ENCODE measurements around the gene SSH3.
A peak's percentile ranks its signal among the peaks of the same experiment; 100 is the strongest.
"Not testable (repeated sequence)": the region's sequence is repeated elsewhere in the genome, so short reads cannot be mapped to it uniquely, and the experiment has no call there.

SSH3 gene

DNA sequence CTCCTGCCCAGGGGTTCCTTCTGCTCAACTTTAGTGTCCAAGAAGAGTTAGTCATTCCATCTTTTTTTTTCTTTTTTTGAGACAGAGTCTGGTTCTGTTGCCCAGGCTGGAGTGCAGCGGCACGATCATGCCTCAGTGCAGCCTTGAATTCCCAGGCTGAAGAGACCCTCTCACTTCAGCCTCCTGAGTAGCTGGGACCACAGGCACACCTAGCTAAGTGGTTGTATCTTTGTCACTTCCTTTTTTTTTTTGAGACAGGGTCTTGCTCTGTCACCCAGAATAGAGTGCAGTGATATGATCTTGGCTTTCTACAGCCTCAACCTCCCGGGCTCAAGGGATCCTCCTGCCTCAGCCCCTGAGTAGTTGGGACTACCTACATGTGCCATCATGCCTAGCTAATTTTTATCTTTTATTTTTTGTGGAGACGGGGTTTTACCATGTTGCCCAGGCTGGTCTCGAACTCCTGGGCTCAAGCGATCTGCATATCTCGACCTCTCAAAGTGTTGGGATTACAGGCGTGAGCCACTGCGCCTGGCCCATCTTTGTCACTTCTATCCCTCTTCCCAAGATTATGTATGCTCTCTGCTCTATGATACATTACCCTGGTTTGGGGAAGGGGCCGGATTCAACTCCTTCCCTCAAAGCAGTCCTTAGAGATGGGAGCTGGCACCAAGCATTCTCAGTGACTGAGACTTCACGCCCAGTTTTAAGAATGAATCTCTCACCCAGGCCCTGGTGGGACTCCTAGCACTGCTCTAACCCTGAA lies 10.0 kb downstream of the SSH3 start:
- no peak for DNase-seq

DNA sequence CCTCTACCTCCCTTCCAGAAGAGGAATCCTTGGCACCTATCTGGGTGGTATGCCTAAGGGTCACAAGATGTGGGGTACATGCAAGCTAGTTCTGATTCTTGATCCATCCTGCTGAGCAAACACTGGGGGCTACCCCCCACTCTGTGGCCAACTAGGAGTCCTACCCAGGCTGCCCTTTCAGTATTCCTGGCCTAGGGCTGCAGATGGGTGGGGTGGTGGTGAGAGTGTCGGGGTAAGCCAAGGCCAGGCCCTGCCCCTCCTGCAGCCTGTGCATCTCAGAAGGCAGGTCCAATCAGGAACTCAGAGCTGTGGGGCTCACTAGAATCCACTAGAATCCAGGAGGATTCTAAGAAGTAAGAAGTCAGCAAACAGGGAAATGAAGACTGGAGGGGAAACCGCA lies 10.9 kb downstream of the SSH3 start:
- DNase-seq: no peak

DNA sequence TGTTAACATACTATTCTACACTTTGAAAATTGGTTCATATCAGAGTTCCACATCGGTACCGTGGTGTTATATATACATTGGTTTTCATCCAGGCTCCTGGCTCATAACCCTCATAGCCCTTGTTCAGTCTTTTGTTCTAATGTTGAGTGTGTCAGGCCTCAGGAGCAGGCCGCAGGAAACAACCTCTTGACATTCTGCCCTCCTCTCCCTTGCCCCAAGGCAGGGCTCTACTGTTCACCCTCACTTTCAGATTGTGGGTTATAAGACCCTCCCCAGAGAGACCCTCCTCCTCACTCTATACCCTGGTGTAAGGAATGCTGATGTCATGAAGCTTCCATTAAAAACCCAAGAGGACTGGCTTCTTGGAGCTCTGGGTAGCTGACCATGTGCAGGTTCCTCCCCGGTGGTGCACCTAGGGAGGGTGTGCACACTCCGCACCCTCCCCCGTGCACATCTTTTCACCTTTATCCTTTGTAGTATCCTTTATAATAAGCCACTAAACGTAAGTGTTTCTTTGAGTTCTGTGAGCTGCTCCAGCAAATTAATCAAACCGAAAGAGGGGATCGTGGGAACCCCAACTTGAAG lies 12.1 kb downstream of the SSH3 start:
- DNase-seq: no peak

DNA sequence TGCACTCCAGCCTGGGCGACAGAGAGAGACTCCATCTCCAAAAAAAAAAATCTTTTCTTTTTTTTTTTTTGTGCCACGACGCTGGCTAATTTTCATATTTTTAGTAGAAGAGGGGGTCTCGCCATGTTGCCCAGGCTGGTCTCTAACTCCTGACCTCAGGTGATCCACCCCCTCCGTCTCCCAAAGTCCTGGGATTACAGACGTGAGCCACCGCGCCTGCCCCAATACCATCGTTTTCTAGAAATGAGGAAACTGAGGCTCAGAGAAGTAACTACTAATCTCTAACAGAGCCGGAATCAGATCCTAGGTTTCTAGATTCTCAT lies 13.5 kb downstream of the SSH3 start:
- no peak for DNase-seq

DNA sequence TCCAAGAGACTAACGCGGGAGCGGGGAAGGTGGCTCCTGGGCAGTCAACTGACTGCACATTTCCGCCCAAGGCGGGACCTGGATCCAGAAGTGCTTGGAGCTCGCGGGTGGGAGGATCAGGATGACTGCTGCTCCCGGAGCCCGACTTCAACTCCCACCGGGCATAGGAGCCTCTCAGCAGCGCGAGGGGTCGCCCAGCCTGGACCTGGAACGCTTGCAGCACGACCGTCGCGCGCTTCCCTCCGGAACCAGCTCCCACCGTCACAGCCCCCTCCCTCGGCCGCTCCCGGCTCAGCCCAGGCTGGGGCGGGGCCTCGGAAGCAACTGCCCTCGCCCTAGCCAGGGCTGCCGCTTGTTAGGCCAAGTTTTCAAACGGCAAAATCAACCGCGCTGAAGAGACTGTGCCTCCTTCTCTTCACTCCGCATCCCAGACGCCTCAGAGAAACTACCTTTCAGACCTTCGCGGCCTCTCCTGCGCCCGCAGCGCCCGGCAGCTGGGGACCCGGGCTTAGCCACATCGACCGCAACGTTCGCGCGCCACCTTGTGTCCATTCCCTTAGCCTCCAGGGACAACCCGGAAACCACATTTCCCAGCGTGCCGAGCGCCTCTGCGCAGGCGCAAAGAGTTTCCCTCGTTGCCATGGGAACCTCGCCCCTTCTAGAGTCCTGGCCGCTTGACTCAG lies 14.0 kb downstream of the SSH3 start:
- DNase-seq: peak; percentile 99

DNA sequence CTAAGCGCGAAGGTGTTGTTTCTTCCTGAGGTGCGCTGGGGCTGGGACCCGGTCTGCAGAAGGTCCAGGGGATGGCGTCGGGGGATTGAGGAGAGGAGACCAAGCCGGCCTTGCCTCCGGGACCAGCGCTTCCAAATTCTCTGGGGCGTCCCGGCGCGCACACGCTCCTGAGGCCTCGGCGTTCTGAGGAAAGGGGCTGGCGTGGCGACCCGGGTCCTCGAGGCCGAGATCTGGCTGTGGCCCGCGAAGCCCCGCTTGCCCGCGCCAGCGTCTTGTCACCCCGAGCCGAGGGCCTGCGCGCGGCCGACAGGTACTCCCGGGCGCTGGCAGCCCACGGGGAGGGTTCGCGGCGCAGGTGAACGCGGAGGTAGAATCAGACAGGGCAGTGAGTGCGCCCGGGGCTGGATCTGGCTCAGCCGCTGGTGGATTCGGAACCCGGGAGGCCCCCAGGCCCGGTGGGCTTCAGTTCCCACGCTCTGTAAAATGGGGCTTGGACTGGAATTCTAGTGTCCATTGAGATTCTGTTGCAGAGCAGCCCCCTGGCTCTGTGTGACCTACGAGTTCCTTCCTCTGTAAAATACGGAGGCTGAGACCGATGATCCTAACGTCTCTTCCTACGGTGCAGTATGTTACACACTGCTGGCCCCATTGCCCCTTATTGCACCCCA lies 14.7 kb downstream of the SSH3 start:
- DNase-seq: no peak

DNA sequence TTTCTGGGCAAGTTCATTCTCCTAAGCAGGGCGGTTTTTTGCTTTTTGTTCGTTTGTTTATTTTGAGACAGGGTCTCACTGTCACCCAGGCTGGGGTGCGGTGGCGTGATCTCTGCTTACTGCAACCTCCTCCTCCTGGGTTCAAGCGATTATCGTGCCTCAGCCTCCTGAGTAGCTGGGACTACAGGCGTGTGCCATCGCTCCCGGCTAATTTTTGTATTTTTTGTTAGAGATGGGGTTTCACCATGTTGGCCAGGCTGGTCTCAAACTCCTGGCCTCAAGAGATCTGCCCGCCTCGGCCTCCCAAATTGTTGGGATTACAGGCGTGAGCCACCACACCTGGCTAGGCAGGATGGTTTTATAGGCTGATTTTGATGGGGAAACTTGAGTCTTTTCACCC lies 15.5 kb downstream of the SSH3 start:
- not testable (repeated sequence) for DNase-seq

DNA sequence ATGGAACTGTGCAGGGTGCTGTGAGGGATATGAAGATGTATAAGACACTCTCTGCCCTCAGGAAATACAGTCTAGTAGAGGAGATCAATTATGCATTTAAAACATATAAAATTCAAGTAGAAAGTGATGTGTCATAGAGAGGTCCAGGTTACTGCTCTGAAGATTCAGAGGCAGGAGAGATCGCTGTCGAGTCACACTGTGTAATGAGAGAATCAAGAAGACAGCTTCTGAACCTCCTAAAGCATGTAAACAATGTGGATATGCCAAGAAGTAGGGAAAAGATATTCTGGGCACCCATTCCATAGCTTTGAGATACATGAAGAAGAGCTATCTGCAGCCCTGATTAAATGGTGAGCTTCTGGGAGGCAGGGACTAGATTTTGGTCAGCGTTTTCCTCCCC lies 16.7 kb downstream of the SSH3 start:
- no peak for DNase-seq

DNA sequence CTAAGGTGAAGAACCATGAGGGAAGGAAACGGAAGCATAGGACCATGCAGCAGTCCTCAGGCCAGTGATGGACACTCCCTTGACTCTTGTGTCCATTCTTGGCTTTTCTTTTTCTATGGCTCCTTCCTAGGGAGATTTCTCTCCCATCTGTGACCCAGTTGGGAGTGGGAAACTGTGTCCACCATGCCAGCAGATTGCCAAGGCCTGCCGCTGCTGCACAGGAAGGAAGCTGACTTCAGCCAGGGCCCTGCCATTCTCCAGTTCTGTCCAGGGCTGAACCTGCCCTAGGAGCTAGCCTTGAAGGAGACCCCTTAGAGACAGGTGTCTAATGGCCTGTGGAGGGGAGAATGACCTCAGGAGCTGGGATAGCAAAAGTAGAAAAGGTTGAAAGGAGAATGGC lies 17.4 kb downstream of the SSH3 start:
- DNase-seq: no peak

DNA sequence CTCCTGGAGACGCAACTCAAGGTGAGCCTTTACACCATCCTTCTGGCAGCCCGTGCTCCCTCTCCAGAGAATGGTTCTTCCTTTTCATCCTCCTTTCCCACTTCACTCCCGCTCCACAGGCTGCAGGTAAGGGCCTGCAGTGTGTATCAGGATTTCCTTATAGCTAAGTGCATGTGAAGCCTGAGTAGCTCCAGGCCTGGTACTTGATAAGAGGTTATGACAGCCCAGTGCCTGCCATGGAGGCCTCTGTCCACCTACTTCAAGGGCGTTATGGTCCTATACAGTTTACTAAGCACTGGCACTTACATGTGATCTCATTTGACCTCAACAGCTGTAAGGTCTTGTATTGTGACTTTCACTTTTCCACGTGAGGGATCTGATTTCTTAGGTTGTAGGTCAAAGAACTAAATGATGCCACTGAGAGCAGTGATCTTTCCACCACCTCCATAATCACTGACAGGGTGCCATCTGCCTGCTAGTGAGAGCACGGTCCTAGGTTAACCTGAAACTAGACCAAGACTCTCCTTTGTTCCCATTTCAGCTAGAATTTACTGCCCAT lies 18.1 kb downstream of the SSH3 start:
- DNase-seq: no peak

DNA sequence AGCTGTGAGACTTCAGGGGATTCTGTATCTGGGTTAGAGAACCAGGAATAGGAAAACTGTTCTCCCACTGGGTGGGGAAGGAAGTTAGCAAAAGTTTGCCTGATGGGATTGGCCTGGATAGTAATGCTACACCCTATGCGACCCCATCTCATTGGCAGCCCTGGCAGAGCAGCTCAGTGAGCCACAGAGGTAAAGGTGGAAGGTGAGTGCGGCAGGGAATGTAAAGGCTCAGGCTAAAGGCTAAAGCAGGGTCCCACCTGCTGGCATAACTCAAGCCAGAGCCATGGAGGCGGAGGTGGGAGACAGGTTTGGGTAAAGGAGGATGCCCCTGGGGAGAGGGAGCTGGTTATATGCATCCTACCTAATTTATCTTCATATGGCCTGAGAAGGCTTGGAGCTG lies 18.7 kb downstream of the SSH3 start:
- DNase-seq: no peak

DNA sequence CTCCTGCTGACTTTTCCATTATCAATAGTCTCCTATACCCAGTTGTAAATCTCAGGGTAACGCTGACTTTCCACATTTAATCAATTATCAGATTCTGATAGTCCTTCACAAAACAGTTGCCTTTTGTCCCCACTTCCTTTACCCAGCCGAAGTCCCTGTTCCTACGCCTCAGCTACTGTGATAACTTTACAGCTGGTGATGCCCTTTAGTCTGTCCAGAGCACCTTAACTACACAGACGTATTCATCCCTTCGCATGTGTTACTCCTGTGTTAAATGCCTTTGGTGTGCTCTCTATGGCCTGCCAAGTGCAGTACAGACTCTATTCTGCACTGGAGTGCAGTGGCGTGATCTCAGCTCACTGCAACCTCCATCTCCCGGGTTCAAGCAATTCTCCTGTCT lies 20.2 kb downstream of the SSH3 start:
- no peak for DNase-seq

DNA sequence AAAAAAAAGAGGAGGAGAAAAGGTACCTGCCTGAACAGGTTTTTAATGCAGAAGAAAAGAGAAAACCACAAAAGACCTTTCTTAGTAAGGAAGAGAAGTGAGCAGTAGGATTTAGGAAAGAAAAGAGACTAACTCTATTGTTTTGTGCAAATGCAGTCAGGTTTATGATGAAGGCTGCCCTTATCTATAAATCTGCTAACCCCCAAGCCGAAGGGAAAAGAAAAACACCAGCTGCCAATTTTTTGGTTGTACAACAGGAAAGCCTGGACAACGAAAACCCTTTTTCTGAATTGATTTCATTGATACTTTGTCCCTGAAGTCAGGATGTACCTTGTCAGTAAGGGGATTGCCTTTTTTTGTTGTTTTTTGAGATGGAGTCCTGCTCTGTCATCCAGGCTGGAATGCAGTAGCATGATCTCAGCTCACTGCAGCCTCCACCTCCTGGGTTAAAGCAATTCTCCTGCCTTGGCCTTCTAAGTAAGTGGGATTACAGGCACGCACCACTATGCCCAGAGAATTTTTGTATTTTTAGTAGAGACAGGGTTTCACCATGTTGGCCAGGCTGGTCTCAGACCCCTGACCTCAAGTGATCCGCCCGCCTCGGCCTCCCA lies 28.9 kb downstream of the SSH3 start:
- no peak for DNase-seq

DNA sequence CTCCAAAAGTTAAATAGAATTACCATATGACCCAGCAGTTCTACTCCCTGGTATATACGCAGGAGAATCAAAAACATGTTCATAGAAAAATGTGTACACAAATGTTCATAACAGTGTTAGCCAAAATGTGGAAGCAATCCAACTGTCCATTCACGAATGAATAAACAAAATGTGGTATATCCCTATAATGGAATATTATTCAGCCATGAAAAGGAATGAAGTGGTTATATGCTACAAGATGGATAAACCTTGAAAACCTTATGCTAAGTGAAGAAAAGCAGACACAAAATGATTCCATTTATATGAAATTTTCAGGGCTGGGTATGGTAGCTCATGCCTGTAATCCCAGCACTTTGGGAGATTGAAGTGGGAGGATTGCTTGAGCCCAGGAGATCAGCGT lies 33.9 kb downstream of the SSH3 start:
- no peak for DNase-seq

DNA sequence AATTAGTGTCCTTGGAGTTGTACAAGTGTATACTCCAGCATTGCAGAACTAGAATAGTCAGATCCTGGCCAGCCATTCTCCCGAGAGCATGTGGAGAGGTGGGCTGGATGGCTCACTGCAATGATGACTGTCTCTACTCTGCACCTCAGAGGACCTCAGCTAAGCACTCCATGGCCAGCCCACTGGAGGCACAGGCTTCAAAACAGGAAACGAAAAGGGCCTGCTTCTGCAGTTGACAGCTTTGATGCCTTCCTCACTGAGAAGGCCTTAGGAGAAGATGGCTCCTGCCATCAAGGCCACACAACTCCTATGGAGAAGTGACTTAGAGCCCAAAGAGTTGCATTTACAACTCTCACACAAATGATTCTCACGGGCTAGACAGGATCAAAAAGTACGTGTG lies 40.9 kb downstream of the SSH3 start:
- no peak for DNase-seq

DNA sequence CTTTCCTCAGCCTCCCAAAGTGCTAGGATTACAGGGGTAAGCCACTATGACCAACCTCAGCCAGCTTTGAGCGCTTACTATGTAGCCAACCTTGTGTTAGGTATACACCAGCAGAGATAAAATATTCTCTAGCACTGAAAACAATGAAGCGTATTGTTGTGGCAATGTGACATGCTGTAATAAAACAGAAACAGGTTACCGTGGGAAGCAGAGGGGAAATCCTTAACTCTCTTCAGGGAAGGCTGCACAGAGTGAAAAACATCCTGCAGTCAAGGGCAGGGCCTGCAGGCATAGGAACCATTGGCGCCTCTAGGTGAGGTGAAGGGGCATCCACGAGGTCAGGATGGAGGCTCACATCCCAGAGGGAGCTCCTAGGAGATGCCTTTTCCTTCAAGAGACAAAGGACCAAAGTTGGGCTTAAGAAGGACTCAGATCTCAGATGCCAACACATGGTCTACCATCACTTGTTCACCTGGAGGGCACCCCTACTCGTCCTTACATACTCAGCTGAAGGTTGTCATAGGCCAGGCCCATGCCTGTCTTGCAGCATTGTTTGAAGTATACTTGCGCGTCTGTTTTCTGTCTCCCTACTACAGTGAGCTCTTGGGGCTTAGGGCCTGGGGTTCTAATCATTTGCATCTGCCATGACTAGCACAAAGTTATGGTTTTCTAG lies 42.1 kb downstream of the SSH3 start:
- DNase-seq: no peak

DNA sequence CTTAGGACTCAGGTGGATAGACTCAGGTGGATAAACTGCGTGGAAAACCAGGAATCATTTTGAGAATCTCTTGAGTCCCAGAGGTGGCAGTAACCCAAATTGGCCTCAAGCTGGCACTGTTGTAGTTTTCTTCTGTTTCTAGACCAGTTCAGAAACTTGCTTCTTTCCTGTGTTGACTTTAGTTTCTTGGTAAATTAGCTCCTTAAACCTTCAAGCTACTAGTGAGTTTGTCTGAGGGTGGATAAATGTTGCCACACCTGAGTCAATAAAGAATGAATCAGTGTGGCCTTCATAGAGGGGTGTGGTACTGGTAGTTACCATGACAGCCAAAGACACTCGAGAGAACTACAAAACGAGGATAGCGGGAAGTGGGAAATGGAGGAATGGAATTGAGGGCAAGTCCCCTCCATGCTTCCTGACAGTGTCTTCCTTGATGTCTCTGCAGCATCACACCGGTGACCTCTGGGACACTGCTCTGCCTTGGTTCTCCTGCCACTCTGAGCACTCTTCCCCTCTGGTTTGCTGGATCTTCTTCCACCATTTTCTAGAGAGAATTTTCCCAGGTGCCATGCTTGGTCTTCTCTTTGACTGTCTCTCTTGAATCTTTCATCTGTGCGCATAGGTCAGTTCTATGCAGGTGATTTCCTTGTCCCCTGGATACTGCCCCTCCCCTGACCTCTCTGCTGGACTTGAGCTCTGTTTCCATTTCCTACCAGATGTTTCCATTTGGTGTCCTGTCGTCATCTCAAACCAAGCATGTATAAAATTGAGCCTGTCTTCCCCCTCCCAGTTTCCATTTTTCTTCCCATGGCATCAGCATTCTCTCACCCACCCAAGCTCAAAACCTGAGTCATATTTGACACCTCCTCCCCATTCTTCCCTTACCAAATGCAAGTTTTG lies 42.8 kb downstream of the SSH3 start:
- no peak for DNase-seq

DNA sequence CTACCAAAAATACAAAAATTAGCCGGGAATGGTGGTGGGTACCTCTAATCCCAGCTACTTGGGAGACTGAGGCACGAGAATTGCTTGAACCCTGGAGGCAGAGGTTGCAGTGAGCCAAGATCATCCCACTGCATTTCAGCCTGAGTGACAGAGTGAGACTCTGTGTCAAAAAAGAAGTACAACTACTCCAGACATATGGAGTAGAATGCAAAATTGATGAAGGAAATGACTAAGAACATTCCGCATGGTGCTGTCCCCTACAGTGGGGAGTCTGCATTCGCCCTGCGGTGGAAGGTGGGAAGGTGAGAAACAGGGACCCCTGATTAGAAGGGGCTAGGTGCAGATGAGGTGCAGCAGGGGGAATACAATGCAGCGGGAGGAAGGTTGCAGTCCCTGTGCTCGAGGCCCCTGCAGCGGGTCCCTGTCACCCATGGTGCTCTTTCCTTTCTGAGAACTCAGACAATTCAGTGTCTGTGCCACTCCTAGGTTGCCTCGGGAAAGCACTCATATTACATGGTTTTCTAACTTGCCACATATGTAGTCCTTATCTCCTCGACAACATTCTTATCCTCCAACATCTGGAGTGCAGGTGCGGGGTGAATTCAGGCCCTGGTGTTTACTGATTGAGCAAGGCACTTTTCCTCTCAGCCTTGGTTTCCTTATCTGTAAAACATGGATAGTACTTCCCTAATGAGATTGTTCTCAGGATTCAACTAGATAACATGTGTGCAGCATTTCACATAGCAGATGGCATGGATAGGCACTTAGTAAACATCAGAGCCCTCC lies 44.8 kb downstream of the SSH3 start:
- DNase-seq: no peak

DNA sequence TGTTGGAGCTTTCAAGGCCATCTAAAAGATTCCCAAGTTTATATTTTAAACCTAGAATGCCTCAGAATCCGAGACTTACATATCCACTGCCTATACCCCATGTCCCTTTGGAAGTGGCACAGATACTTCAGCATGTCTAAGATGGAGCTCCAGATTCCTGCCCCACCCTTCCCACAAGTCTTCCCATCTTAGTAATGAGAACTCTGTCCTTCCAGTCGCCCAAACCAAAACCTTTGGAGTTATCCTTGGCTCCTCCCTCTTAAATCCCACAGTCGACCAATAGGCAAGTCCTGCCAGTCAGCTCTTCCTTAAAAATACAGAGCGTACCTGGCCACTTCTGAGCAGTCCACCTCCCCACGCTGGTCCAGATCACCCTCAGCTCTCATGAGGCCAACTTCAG lies 45.7 kb downstream of the SSH3 start:
- no peak for DNase-seq

DNA sequence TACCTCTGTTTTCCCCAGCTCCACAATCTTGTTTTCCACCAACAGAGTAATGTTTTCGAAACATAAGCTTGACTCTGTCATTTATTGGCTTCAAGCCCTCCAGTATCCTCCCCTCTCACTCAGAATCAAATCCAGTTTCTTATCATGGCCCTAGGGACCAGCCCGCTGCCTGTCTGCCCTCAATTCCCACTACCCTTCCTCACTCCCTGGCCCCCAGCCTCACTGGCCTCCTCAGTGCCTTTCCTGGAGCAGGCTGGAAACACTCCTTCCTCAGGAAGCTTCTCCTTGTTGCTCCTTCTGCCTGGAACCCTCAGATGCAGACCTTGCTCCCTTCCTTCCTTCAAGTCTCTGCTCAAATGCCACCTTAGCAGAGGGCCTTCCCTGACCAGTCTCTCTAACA lies 46.1 kb downstream of the SSH3 start:
- DNase-seq: no peak
